ENCODE results near the gene EIF4EBP2.

The EIF4EBP2 gene

DNA sequence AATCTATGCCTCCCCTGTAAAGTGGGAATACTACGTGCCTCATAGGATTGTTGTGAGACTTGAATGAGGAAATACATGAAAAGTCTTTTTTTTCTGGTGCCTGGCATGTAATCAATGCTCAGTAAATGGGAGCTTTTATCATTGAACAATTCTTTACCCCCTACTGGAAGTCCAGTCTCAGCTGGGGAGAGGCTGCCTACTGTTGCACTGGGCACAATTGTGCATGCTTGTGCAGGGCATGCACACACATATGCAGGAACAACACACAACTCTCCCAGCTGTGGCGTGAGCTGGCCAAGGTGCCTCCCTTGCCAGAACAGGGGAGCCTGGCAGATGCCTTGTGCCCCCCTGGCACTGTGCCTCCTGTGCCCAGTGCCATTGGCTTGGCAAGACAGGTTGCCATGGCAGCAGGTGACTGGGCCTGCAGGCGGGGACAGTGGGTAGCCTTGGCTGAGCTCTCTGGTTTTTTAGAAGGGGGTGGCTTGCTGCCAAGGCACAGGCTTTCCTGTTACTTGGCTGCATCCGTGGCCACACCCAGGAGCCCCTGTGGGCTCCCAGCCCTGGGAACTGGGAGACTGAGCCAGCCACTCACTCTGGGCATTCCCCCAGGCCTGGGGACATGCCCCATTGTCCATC lies 58.5 kb downstream of the EIF4EBP2 start:
- no peak for DNase-seq

GRCh38 chr10:70465278-70465677 lies 61.3 kb downstream of the EIF4EBP2 start:
- no peak for DNase-seq

GRCh38 chr10:70465832-70466231 lies 61.9 kb downstream of the EIF4EBP2 start:
- no peak for DNase-seq

GRCh38 chr10:70466951-70467350 lies 63.0 kb downstream of the EIF4EBP2 start:
- DNase-seq, result no peak

DNA sequence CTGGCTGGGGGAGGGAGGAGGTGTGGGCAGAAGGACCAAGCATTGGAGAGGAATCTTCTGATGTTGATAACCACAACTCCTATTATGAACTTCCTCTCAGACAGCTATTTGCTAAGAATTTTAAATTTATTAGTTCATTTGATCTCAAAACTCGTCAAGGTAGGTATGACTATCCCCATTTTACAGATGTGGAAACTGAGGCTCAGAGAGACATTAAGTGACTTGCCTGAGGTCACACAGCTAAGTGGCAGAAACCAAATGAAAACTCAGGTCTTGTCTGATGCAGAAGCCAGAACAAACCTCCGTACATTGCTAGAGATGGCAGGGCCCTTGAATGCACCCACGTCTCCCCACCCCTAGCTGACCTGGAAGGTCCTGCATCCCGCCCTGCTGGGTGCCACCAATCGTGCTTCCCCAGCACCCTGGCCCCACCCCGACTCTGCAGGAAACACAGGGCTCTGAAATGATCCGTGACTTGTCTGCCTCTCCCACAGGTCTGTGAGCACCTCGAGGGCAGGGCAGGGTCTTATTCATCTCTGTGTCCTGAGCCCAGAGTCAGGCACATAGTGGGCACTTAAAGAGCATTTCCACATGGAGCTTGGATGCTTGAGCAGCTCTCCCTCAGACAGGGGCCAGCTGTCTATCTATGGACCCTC lies 69.0 kb downstream of the EIF4EBP2 start:
- no peak for DNase-seq

GRCh38 chr10:70474780-70475179 lies 70.8 kb downstream of the EIF4EBP2 start:
- no peak for DNase-seq

GRCh38 chr10:70475661-70476060 lies 71.7 kb downstream of the EIF4EBP2 start:
- DNase-seq, result no peak

GRCh38 chr10:70476249-70477035 lies 72.5 kb downstream of the EIF4EBP2 start:
- no peak for DNase-seq

DNA sequence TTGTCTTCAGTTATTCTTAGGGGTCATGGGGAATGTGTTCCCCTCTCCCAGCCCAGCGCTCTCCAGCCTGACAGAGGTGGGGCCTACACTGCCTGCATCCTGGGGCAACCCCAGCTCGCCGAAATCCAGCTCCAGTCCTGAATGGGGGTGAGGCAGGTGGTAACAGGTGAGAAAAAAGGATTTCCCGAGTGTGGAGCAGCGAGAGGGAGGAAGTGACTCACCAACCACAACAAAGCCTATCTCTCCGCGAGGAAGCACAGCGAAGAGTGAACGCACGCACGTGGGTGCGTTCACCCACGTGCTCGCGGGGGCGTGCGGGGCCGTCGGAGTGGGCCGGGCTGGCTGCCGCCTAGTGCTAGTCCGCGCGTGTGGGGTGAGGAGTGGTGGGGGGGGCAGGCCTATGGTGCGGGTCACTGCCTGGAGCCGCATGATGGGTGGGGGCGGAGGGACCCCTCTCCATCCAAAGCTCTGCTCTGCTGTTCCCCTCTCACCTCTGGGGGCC lies 73.8 kb downstream of the EIF4EBP2 start:
- DNase-seq, result no peak

Measured in amniotic stem cell (primary cell).